SK-N-SH (cell line): ENCODE results near the gene EIF3F. TPM values are rescaled to one million over a fixed set of nuclear protein-coding genes. Genes with fewer than 3 reads are reported as not detected.
A peak's percentile ranks its signal among the peaks of the same experiment; 100 is the strongest.

Source experiments
- CTCF ChIA-PET: fragments of 300-600, 350-600 bp; formaldehyde crosslinking; extraction: SDS; loops from one replicate; lab custom pipeline; 2021; lab: Yijun Ruan, JAX
- POLR2A ChIA-PET: fragments of 350-600 bp; sonication (Branson Sonifier 250); formaldehyde crosslinking; extraction: SDS; loops from one replicate; lab custom pipeline; 2020; ENCODE audit warnings: antibody characterized with exemption, inconsistent platforms; lab: Yijun Ruan, JAX
- DNase-seq: peaks from one replicate; pipeline ENCODE4 v3.0.0; 2012
- H2AFZ ChIP-seq: fragments of 200-600 bp; sonication (generic); 2 replicates; pipeline ENCODE4 v1.8.1; 2016; ENCODE audit warnings: antibody characterized with exemption, mild to moderate bottlenecking, low read depth
- H3F3A ChIP-seq: fragments of 200-600 bp; sonication (generic); replicated peaks from 2 replicates; pipeline ENCODE3; 2016; ENCODE audit warnings: antibody characterized with exemption, mild to moderate bottlenecking; ENCODE audit not compliant: insufficient read depth
- H3K27ac ChIP-seq, 2 experiments: fragments of 200-500 bp in 1 of 2; fragments of 200-600 bp in 1 of 2; sonication (Bioruptor generic) in 1 of 2; sonication (generic), shearing (Covaris generic) in 1 of 2; 2 replicates each; pipeline versions ENCODE4 v1.5.1 to v1.6.1; 2014 to 2016; ENCODE audit warnings: low read depth in 2 of 2, inconsistent platforms in 1 of 2, low read length in 1 of 2, mild to moderate bottlenecking in 1 of 2, mixed read lengths in 1 of 2
- H3K27me3 ChIP-seq: fragments of 200-600 bp; sonication (generic), shearing (Covaris generic); 2 replicates; pipeline ENCODE4 v1.6.1; 2016; ENCODE audit warnings: mixed run types; ENCODE audit not compliant: insufficient read depth
- H3K36me3 ChIP-seq, 2 experiments: fragments of 200-500 bp in 1 of 2; fragments of 200-600 bp in 1 of 2; sonication (Bioruptor generic) in 1 of 2; sonication (generic) in 1 of 2; replicated peaks in 1 of 2; 2 replicates each; pipeline versions ENCODE3 to v1.5.1; 2014 to 2016; ENCODE audit warnings: low read length in 1 of 2, mild to moderate bottlenecking in 1 of 2; ENCODE audit not compliant: insufficient read depth in 2 of 2, control insufficient read depth in 1 of 2
- H3K4me1 ChIP-seq, 2 experiments: fragments of 200-500 bp in 1 of 2; fragments of 200-600 bp in 1 of 2; sonication (Bioruptor generic) in 1 of 2; sonication (generic), shearing (Covaris generic) in 1 of 2; 2 replicates each; pipeline versions ENCODE4 v1.5.1 to v1.6.1; 2014 to 2016; ENCODE audit warnings: low read depth in 1 of 2, low read length in 1 of 2, mixed run types in 1 of 2; ENCODE audit not compliant: insufficient read depth in 2 of 2, control insufficient read depth in 1 of 2
- H3K4me2 ChIP-seq: fragments of 200-600 bp; sonication (generic), shearing (Covaris generic); 2 replicates; pipeline ENCODE4 v1.6.1; 2017; ENCODE audit warnings: mixed run types
- H3K4me3 ChIP-seq, 2 experiments: fragments of 200-500 bp in 1 of 2; fragments of 200-600 bp in 1 of 2; sonication (Bioruptor generic) in 1 of 2; sonication (generic), shearing (Covaris generic) in 1 of 2; 2 replicates each; pipeline versions ENCODE4 v1.5.1 to v1.8.1; 2014 to 2016; ENCODE audit warnings: low read depth in 2 of 2, inconsistent platforms in 1 of 2, low read length in 1 of 2, mild to moderate bottlenecking in 1 of 2, mixed read lengths in 1 of 2, moderate library complexity in 1 of 2
- H3K79me2 ChIP-seq: fragments of 200-600 bp; sonication (generic); 2 replicates; pipeline ENCODE4 v1.8.1; 2017; ENCODE audit warnings: mild to moderate bottlenecking; ENCODE audit not compliant: insufficient read depth
- H3K9ac ChIP-seq: fragments of 200-600 bp; sonication (generic); 2 replicates; pipeline ENCODE4 v1.6.1; 2017; ENCODE audit warnings: mixed run types
- H3K9me2 ChIP-seq: fragments of 200-600 bp; sonication (generic); 2 replicates; pipeline ENCODE4 v1.6.1; 2017; ENCODE audit warnings: mixed run types
- H3K9me3 ChIP-seq: fragments of 200-600 bp; sonication (generic); 2 replicates; pipeline ENCODE4 v1.6.1; 2017; ENCODE audit warnings: mixed run types, mild to moderate bottlenecking, moderate library complexity
- H4K20me1 ChIP-seq: fragments of 200-600 bp; sonication (generic); 2 replicates; pipeline ENCODE4 v1.6.1; 2017; ENCODE audit warnings: mild to moderate bottlenecking, mixed run types; ENCODE audit not compliant: insufficient read depth
- EP300 ChIP-seq, 2 experiments: IDR thresholded peaks; 2 replicates each; pipeline versions ENCODE4 v1.4.0 to v1.6.1; 2012; ENCODE audit warnings: borderline replicate concordance in 1 of 2, low read depth in 1 of 2, low read length in 1 of 2
- EZH2phosphoT487 ChIP-seq: fragments of 200-600 bp; sonication (generic); IDR thresholded peaks from 2 replicates; pipeline ENCODE4 v1.6.1; 2017; ENCODE audit warnings: low read depth, mixed run types, mild to moderate bottlenecking, antibody characterized with exemption, moderate library complexity, borderline replicate concordance
- FOSL2 ChIP-seq: IDR thresholded peaks from 2 replicates; pipeline ENCODE4 v1.4.0; 2012; ENCODE audit warnings: low read depth, mild to moderate bottlenecking, moderate library complexity, borderline replicate concordance
- GABPA ChIP-seq: IDR thresholded peaks from 2 replicates; pipeline ENCODE4 v1.4.0; 2012; ENCODE audit warnings: low read depth, mild to moderate bottlenecking
- GATA2 ChIP-seq: sonication (generic); formaldehyde crosslinking; IDR thresholded peaks from 2 replicates; pipeline ENCODE4 v1.5.0; 2020; ENCODE audit warnings: mild to moderate bottlenecking, missing genetic modification reagents
- IRF3 ChIP-seq: fragments of 150-350 bp; IDR thresholded peaks from 2 replicates; pipeline ENCODE4 v1.6.1; 2016; ENCODE audit warnings: mild to moderate bottlenecking, low read depth, low read length
- JUND ChIP-seq: IDR thresholded peaks from 2 replicates; pipeline ENCODE4 v1.4.0; 2012
- MAX ChIP-seq: IDR thresholded peaks from 2 replicates; pipeline ENCODE4 v1.4.0; 2012; ENCODE audit warnings: low read depth
- MEF2A ChIP-seq: IDR thresholded peaks from 2 replicates; pipeline ENCODE4 v1.4.0; 2012; ENCODE audit warnings: low read depth, borderline replicate concordance
- NFIC ChIP-seq: IDR thresholded peaks from 2 replicates; pipeline ENCODE4 v1.4.0; 2012; ENCODE audit warnings: borderline replicate concordance
- PBX3 ChIP-seq: IDR thresholded peaks from 2 replicates; pipeline ENCODE4; 2012
- RCOR1 ChIP-seq: fragments of 150-350 bp; IDR thresholded peaks from 2 replicates; pipeline ENCODE4 v1.6.1; 2017; ENCODE audit warnings: antibody characterized with exemption, low read length
- RXRA ChIP-seq: IDR thresholded peaks from 2 replicates; pipeline ENCODE4 v1.4.0; 2012; ENCODE audit warnings: low read depth, mild to moderate bottlenecking, borderline replicate concordance
- SIN3A ChIP-seq: IDR thresholded peaks from 2 replicates; pipeline ENCODE4 v1.6.1; 2012; ENCODE audit warnings: low read depth, mild to moderate bottlenecking, low read length, moderate library complexity, borderline replicate concordance
- TCF12 ChIP-seq: IDR thresholded peaks from 2 replicates; pipeline ENCODE4 v1.4.0; 2012
- TEAD4 ChIP-seq: IDR thresholded peaks from 2 replicates; pipeline ENCODE4 v1.4.0; 2012; ENCODE audit warnings: mild to moderate bottlenecking, borderline replicate concordance; ENCODE audit not compliant: insufficient read depth
- YY1 ChIP-seq: IDR thresholded peaks from 2 replicates; pipeline ENCODE4 v1.4.0; 2012; ENCODE audit warnings: low read depth, mild to moderate bottlenecking
- WGBS: methylation state at CpG from one replicate; pipeline ENCODE4 v1.1.6; 2017; ENCODE audit warnings: low lambda C conversion rate; 5-methylcytosine and 5-hydroxymethylcytosine counted together
- polyA plus RNA-seq, 3 experiments: library from polyadenylated mRNA; depleted of rRNA; stranded (reverse); fragments of >200 nt; gene quantifications; 2 replicates each; pipeline ENCODE4 v1.2.3, GENCODE V29; 2012

EIF3F gene
- polyA plus RNA-seq, 1 of the 3 experiments (the other 2 are of a cell fraction), result 341 TPM

GRCh38 chr11:7973011-7973410 lies 14.1 kb upstream of the EIF3F start (continued):
- TF ChIP-seq PBX3 (0 out of 2 replicates have a peak, but pooled peaks have one; percentile 13), RCOR1 (no peak), EZH2phosphoT487 (no peak)
- TF ChIP-seq, all 33 proteins: peak for 5

- Histone ChIP-seq H3K9ac (no peak overlapping the region), H3K9me3 (no peaks in the 10 kb centered on the region), H3K27ac (no peak overlapping the region), H2AFZ (no peak overlapping the region), H3F3A (peaks cover 23% of the 10 kb centered on the region), H3K4me2 (no peak overlapping the region), H4K20me1 (no peaks in the 10 kb centered on the region), H3K4me1 (no peaks in the 10 kb centered on the region), H3K36me3 (no peaks in the 10 kb centered on the region), H3K27me3 (no peaks in the 10 kb centered on the region), H3K9me2 (no peaks in the 10 kb centered on the region), H3K79me2 (no peaks in the 10 kb centered on the region), H3K4me3 (no peak overlapping the region)
- CTCF ChIA-PET, result interaction anchor here (1.1 to 4.0 kb wide), 4 partner anchors 12 to 82 kb away, joined by 3 to 35 read pairs (median 3); partner anchors contain the start of gene EIF3F
- POLR2A ChIA-PET, result no interaction called here
- 64% methylated on average over 2 of the region's 2 CpGs for WGBS
- no peak for DNase-seq
- TF ChIP-seq EP300 (IDR thresholded peaks at IDR 0.05; ENCODE audit: borderline replicate concordance in 1 of 2, low read depth in 1 of 2, low read length in 1 of 2) (no peak), YY1 (no peak), SIN3A (no peak), TCF12 (no peak)
These were observed 12.5 kb upstream of the EIF3F start for GRCh38 chr11:7974668-7975067.

GRCh38 chr11:7977232-7977917 lies 9.8 kb upstream of the EIF3F start:
- H3K9me2 ChIP-seq, result no peaks in the 10 kb centered on the region
- H3F3A ChIP-seq, result peaks cover 23% of the 10 kb centered on the region
- no peak for DNase-seq
- H3K9me3 ChIP-seq, result no peaks in the 10 kb centered on the region
- peak; percentile 51; the same call in 1 of the 2 replicates for TF ChIP-seq JUND
- TF ChIP-seq FOSL2, result peak; percentile 55; the same call in 1 of the 2 replicates
- peak; percentile 55; the same call in 1 of the 2 replicates for TF ChIP-seq NFIC
- TF ChIP-seq YY1, result no peak
- TF ChIP-seq PBX3, result peak; percentile 51
- peak; percentile 89 for TF ChIP-seq TEAD4
- TF ChIP-seq IRF3, result no peak
- peak; percentile 64 for TF ChIP-seq MAX
- TF ChIP-seq GABPA, result 0 out of 2 replicates have a peak, but pooled peaks have one; percentile 15
- TF ChIP-seq TCF12, result peak; percentile 81
- TF ChIP-seq RCOR1, result no peak
- TF ChIP-seq RXRA, result no peak; the same call in 1 of the 2 replicates
- peak; percentile 92 for TF ChIP-seq MEF2A
- peak in 1 of 2 experiments; percentile 72; a peak in 2 of 4 replicates for TF ChIP-seq EP300 (IDR thresholded peaks at IDR 0.05; ENCODE audit: borderline replicate concordance in 1 of 2, low read depth in 1 of 2, low read length in 1 of 2)
- no peak for TF ChIP-seq GATA2 (CRISPR knock-in tag)
- CTCF ChIA-PET, result interaction anchor here (4.0 kb wide), 1 partner anchor 9 kb away, joined by 35 read pairs; the partner anchor contains the start of gene EIF3F
- POLR2A ChIA-PET, result no interaction called here
- H2AFZ ChIP-seq, result no peak overlapping the region
- H3K4me3 ChIP-seq, result no peak overlapping the region
- H4K20me1 ChIP-seq, result no peaks in the 10 kb centered on the region
- H3K9ac ChIP-seq, result no peak overlapping the region
- no peaks in the 10 kb centered on the region for H3K27me3 ChIP-seq
- no peaks in the 10 kb centered on the region for H3K36me3 ChIP-seq
- H3K4me2 ChIP-seq, result peak overlapping the region; percentile 22; the same call in 1 of the 2 replicates
- 5% methylated on average over 5 of the region's 5 CpGs for WGBS
- H3K27ac ChIP-seq, result peak overlapping the region in 1 of 2 experiments; percentile 43; a peak in 2 of 4 replicates
- H3K79me2 ChIP-seq, result no peaks in the 10 kb centered on the region
- H3K4me1 ChIP-seq, result no peaks in the 10 kb centered on the region
